HG02588 (cell line): Measurements from ENCODE around the gene SLC4A1AP.

Experiments
- ATAC-seq: cut with Tn5 transposase; IDR thresholded peaks from one replicate; pipeline ENCODE4 v1.9.1; 2021; ENCODE audit warnings: mild to moderate bottlenecking, moderate library complexity; ENCODE audit not compliant: unreplicated experiment

Gene SLC4A1AP

DNA sequence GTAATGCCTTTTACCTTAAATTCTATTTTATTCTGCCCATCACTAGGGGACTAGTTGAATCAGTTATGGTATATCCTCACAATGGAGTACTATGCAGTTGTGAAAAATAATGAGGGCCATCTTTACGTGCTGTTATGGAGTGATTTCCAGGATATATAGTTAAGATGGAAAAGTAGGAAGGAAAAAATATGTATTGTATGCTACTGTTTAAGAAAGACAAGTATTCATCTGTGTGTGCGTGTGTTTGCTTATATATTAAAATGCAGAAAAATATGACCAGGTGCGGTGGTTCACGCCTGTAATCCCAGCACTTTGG, 75.3 kb downstream of the SLC4A1AP start:
- ATAC-seq, result no peak

DNA sequence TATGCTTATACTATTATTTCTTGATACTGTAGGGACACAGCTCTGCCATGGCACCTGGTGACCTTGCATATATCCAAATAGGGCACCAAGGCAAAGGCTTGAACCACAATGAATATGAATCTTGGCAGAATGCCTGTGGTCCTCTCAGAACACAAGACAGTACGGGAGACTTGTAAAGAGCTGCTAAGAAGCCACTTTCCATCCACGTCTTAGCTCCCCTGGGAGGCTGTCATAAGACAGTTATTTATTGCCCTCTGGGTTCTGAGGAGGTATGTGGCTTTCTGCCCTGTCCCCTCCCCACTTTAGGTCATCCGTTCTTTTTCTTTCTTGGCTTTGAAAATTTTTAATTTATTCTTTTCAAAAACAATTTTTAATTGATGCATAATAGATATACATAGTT, 78.0 kb downstream of the SLC4A1AP start:
- no peak for ATAC-seq

DNA sequence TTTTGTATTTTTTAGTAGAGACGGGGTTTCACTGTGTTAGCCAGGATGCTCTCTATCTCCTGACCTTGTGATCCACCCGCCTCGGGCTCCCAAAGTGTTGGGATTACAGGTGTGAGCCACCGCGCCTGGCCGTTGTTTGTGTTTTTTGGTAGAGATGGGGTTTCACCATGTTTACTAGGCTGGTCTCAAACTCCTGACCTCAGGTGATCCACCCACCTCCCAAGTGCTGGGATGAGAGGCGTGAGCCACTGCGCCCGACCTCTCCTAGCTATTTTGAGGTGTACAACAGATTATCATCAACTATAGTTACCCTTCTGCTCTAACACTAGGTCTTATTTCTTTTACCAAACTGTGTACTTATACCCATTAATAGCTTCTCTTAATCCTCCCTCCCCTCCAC, 78.9 kb downstream of the SLC4A1AP start:
- ATAC-seq, result no peak
